ENCODE results near the gene UBE2M.
A peak's percentile ranks its signal among the peaks of the same experiment; 100 is the strongest.

UBE2M gene

GRCh38 chr19:58560921-58561320 is 2.5 kb upstream of the UBE2M start:
- H3K4me3 ChIP-seq (ENCODE audit: low read depth, low read length), result no peak overlapping the region
- no peak for TF ChIP-seq CTCF (IDR thresholded peaks at IDR 0.05; ENCODE audit: low read depth, low read length)

GRCh38 chr19:58560007-58560887 is 1.8 kb upstream of the UBE2M start:
- TF ChIP-seq CTCF (IDR thresholded peaks at IDR 0.05; ENCODE audit: low read depth, low read length), result no peak
- peak overlapping the region; percentile 78 for H3K4me3 ChIP-seq (ENCODE audit: low read depth, low read length)

DNA sequence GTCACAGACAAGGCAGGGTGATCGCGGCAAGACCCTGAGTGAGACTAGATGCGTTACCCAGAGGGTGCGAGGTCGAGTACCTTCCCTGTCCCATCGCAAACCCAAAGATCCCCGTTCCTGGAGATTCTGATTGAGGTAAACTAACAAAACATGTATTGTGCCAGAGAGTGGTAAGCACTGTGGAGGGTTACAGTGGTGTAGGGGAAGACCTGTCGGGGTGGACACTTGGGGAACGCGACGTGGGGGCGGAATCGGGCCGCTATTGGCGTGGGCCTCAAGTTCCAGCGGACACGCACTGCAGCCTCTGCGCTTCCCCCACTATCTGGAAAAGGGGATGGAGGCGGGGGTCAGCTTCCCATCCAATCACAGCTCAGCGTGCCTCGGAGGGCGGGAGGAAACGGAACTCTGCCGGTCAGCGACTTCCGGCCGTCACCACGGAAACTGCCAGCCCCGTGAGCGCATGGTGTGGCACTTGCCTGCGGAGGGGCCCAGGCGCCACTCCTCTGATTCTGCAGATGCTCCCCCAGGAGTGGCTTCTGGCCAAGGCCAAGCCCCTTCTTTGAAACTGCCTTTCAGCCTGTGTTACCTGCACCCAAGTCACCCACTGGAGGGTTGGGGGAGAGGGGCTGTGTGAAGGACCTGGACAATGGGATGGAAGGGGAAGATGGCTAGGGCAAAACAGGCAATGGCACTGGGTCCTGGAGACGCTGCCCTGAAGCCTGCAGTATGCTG is 1.0 kb upstream of the UBE2M start:
- peak overlapping the region; percentile 78 for H3K4me3 ChIP-seq (ENCODE audit: low read depth, low read length)
- no peak for TF ChIP-seq CTCF (IDR thresholded peaks at IDR 0.05; ENCODE audit: low read depth, low read length)

GRCh38 chr19:58558623-58559274 is 338 bp upstream of the UBE2M start:
- TF ChIP-seq CTCF (IDR thresholded peaks at IDR 0.05; ENCODE audit: low read depth, low read length), result no peak
- peak overlapping the region; percentile 78 for H3K4me3 ChIP-seq (ENCODE audit: low read depth, low read length)

DNA sequence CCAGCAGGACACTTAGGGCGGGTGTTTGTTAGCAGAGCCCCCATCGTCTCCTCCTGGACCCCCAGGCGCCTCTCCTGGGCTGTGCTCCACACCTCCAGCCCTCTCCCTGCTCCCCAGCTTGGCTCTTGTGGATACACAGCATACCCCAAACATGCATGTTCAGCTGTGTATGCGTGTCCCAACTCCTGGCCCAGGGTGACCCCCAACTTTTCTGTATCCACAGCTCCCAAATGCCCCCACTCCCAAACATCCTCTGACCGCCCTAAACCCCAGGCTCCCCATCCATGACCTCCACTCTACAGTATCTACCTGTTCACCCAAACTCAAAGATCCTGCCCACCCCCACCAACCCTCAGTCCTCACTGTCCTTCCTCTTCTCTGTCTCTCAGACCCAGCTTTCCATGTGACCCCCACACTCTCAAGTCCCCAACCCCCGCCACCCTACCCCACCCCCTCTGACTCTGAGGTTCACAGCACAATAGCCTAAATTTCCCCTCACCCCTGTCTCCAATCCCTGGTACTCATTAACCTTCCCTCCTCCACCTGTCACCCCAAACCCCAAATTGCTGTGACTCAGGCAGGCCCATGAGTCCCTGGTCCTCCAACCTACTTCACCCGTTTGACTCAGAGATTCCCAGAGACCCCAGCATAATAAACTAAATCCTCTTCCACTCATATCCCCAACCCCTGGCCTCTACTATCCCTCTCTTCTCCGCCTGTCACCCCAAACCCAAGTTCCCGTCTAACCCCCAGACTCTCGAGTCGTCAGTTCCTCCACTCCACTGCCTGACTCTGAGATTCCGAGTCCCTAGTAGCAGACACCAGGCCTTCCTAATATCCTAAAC is 968 bp downstream of the UBE2M start:
- H3K4me3 ChIP-seq (ENCODE audit: low read depth, low read length), result peak overlapping the region; percentile 96

More for the DNA sequence above, 968 bp downstream of the UBE2M start:
- no peak for TF ChIP-seq CTCF (IDR thresholded peaks at IDR 0.05; ENCODE audit: low read depth, low read length)
